Transverse colon (tissue), 4 donors: ENCODE measurements around the gene GABRR2. TPM values are rescaled to one million over a fixed set of nuclear protein-coding genes. Genes with fewer than 3 reads are reported as not detected.

Experiments used
- DNase-seq: peaks from one replicate; pipeline ENCODE4 v3.0.0-alpha.2; 2019
- H3K27ac ChIP-seq, 4 donors: fragments of 200-600 bp; sonication (generic); 2 replicates each; pipeline ENCODE4 v1.5.1; 2016 to 2018; ENCODE audit warnings: inconsistent platforms in 4 of 4
- H3K27me3 ChIP-seq: fragments of 200-600 bp; sonication (generic); 2 replicates; pipeline ENCODE4 v1.5.1; 2017; ENCODE audit warnings: inconsistent platforms
- H3K36me3 ChIP-seq, 4 donors: fragments of 200-600 bp; sonication (generic); 2 replicates each; pipeline ENCODE4 v1.5.1; 2017 to 2019; ENCODE audit warnings: inconsistent platforms in 4 of 4
- H3K4me1 ChIP-seq, 4 donors: fragments of 200-600 bp; sonication (generic); 2 replicates each; pipeline ENCODE4 v1.5.1; 2017 to 2020; ENCODE audit warnings: inconsistent platforms in 4 of 4
- H3K4me3 ChIP-seq, 4 donors: fragments of 200-600 bp; sonication (generic); 1 replicate in 1 of 4; 2 replicates in 3 of 4; pipeline versions ENCODE4 v1.5.1 to v1.6.1; 2017 to 2019; ENCODE audit warnings: inconsistent platforms in 4 of 4
- H3K9me3 ChIP-seq, 2 donors: fragments of 200-600 bp; sonication (generic); 2 replicates each; pipeline ENCODE4 v1.5.1; 2017 to 2019; ENCODE audit warnings: inconsistent platforms in 2 of 2
- CTCF ChIP-seq, 5 experiments: fragments of 200-600 bp in 3 of 5; fragments of 450-650 bp in 2 of 5; sonication (generic) in 3 of 5; IDR thresholded peaks; 1 replicate in 2 of 5; 2 replicates in 3 of 5; pipeline ENCODE4 v1.5.1; 2016 to 2017; ENCODE audit warnings: antibody characterized with exemption in 5 of 5, inconsistent platforms in 3 of 5, mild to moderate bottlenecking in 2 of 5, moderate library complexity in 1 of 5
- EP300 ChIP-seq: sonication (generic); formaldehyde crosslinking; IDR thresholded peaks from one replicate; pipeline ENCODE4 v1.6.1; 2017; ENCODE audit warnings: antibody characterized with exemption, low read depth
- POLR2A ChIP-seq: fragments of 450-650 bp; IDR thresholded peaks from one replicate; pipeline ENCODE4 v1.6.1; 2016; ENCODE audit warnings: antibody characterized with exemption, mild to moderate bottlenecking, moderate library complexity
- POLR2AphosphoS5 ChIP-seq, 3 donors: sonication (generic); formaldehyde crosslinking; IDR thresholded peaks; one replicate each; pipeline ENCODE4 v1.6.1; 2016; ENCODE audit warnings: antibody characterized with exemption in 3 of 3
- WGBS, 2 donors: methylation state at CpG; one replicate each; pipeline ENCODE4 v1.1.5; 2018; ENCODE audit warnings: low coverage in 1 of 2; 5-methylcytosine and 5-hydroxymethylcytosine counted together
- in situ Hi-C, 4 donors: fragments of 200-750 bp; cut with MboI; loops; one replicate each; pipeline versions ENCODE4 v1.15.0 to v1.15.1; 2017; ENCODE audit warnings: low sequenced_read_pairs in 3 of 4, low pct_ligation_motif_present in 1 of 4, low pct_unique_long_range_greater_than_20kb in 1 of 4
- intact Hi-C: fragments of 100-400 bp; cut with DNase I; formaldehyde crosslinking; loops from one replicate; pipeline ENCODE4 v1.15.1; 2023; ENCODE audit warnings: low total_unique reads
- total RNA-seq, 4 donors: library from RNA; depleted of rRNA; stranded (reverse); fragments of >200 nt; gene quantifications; one replicate each; pipeline ENCODE4 v1.1.0, GENCODE V29; 2016

GABRR2 gene
- total RNA-seq, 4 donors from 2014 or later = 1.1 to 4.3 (median 1.2) TPM; not detected in 1

GRCh38 chr6:89216411-89216810 is 98.7 kb downstream of the GABRR2 start:
- intact Hi-C loops = no loop called here
- Histone ChIP-seq H3K27ac (no peak overlapping the region), H3K4me3 (no peak overlapping the region), H3K4me1 (no peaks in the 10 kb centered on the region), H3K36me3 (no peaks in the 10 kb centered on the region), H3K9me3 (no peaks in the 10 kb centered on the region), H3K27me3 (no peaks in the 10 kb centered on the region)
- in situ Hi-C loops = no loop called here
- no peak for DNase-seq
- TF ChIP-seq CTCF (IDR thresholded peaks at IDR 0.05) (no peak), EP300 (no peak), POLR2AphosphoS5 (IDR thresholded peaks at IDR 0.05) (no peak), POLR2A (no peak)
- WGBS, 2 donors = 71% methylated on average over 4 of the region's 4 CpGs; no CpG with 5 or more reads in 1 of the 2 donors

- TF ChIP-seq POLR2A = no peak
- TF ChIP-seq POLR2AphosphoS5 (IDR thresholded peaks at IDR 0.05) = no peak
- TF ChIP-seq EP300 = no peak
- no peak for TF ChIP-seq CTCF (IDR thresholded peaks at IDR 0.05)
- H3K4me3 ChIP-seq = no peak overlapping the region
Measured at GRCh38 chr6:89215391-89215790, 99.7 kb downstream of the GABRR2 start.

GRCh38 chr6:89214197-89214596 is 100.9 kb downstream of the GABRR2 start:
- no peaks in the 10 kb centered on the region for H3K36me3 ChIP-seq
- H3K4me1 ChIP-seq = no peaks in the 10 kb centered on the region
- no peak overlapping the region for H3K4me3 ChIP-seq
- no peaks in the 10 kb centered on the region for H3K9me3 ChIP-seq
- intact Hi-C loops = no loop called here
- TF ChIP-seq EP300 (no peak), POLR2A (no peak), CTCF (IDR thresholded peaks at IDR 0.05) (no peak), POLR2AphosphoS5 (IDR thresholded peaks at IDR 0.05) (no peak)
- in situ Hi-C loops = no loop called here
- no peaks in the 10 kb centered on the region for H3K27me3 ChIP-seq
- DNase-seq = no peak
- H3K27ac ChIP-seq = no peak overlapping the region

More at GRCh38 chr6:89215391-89215790, 99.7 kb downstream of the GABRR2 start:
- H3K27me3 ChIP-seq = no peaks in the 10 kb centered on the region
- H3K27ac ChIP-seq = no peak overlapping the region
- no peak for DNase-seq
- H3K36me3 ChIP-seq = no peaks in the 10 kb centered on the region
- H3K4me1 ChIP-seq = no peaks in the 10 kb centered on the region
- H3K9me3 ChIP-seq = no peaks in the 10 kb centered on the region
- intact Hi-C loops (no loop called here), in situ Hi-C loops (no loop called here)

GRCh38 chr6:89212472-89212871 is 102.6 kb downstream of the GABRR2 start:
- no peaks in the 10 kb centered on the region for H3K4me1 ChIP-seq
- no peaks in the 10 kb centered on the region for H3K27me3 ChIP-seq
- intact Hi-C loops = no loop called here
- H3K36me3 ChIP-seq = no peaks in the 10 kb centered on the region
- H3K9me3 ChIP-seq = no peaks in the 10 kb centered on the region
- no peak for DNase-seq
- 56 to 68% methylated on average over 3 to 5 of the region's 5 CpGs for WGBS, 2 donors
- no peak overlapping the region for H3K27ac ChIP-seq
- no peak overlapping the region for H3K4me3 ChIP-seq
- no peak for TF ChIP-seq POLR2AphosphoS5 (IDR thresholded peaks at IDR 0.05)
- no peak for TF ChIP-seq EP300
- no peak for TF ChIP-seq POLR2A
- TF ChIP-seq CTCF (IDR thresholded peaks at IDR 0.05) = no peak
- in situ Hi-C loops = no loop called here
